LNCAP (cell line): ENCODE results near the gene DENND10.
A peak's percentile ranks its signal among the peaks of the same experiment; 100 is the strongest.

ENCODE experiments used
- CTCF ChIP-seq: fragments of 450-650 bp; IDR thresholded peaks from 2 replicates; pipeline ENCODE4 v1.5.1; 2017; ENCODE audit warnings: mild to moderate bottlenecking

Gene DENND10

DNA sequence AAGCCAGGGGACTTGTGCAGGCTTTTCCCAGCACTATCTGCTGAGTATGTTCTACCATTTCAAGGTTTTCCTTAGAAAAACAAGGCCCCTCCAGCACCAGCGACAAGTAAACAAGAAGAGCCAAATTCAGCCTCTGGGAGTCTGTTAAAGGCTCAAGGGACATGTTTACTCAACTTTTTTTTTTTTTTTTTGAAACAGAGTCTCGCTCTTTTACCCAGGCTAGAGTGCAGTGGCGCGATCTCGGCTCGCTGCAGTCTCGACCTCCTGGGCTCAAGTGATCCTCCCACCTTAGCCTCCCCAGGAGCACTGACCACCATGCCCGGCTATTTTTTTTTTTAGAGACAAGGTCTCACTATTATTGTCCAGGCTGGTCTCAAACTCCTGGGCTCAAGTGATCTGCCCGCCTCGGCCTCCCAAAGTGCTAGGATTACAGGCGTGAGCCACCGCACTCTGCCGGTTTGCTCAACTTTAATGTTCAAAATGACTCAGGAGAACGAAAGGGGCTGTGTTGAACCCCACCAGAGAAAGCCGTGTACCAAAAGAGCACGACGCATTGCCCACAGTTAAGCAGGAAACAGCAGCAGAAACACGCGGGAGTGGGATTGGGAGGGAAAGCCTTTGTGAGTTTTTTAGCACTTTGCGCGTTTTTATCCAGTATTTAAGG, 73.9 kb downstream of the DENND10 start:
- TF ChIP-seq CTCF = no peak

DNA sequence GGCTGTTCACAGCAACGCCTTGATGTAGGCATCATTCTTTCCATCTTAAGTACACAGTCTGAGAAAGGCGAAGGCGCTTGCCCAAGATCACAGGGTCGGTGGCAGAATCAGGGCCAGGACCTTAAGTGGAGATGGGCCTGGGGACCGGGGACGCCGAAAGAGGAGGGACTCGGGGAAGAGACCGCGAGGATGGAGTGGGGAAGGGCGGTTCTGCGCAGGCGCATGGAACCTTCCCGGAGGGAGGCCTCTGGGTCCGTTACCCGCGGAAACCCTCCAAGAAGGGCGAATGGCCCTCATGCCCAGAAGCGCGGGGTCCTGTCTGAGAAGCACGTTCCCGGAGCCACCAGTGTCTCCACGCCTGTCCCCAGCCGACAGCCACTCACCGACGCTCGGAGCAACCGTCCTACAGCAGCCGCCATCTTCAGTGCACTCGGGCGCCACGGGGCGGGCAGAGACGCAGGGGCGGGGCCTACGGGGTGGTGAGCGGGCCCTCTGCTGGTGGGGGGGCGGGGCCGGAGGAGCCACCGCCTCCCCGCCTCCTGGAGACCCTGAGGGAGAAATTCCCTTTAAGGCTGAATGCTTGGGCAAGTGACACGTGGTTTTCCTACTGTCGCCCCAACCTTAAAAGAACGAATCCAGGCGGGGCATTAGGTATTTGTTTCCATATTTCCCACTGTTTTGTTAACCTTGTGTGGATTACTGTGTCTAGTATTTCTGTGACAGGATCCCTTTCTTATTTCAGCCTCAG, 74.6 kb downstream of the DENND10 start, which contains the start of gene PRDX3:
PRDX3 (minus strand) TSS at position 441 of the 748 bp plus-strand sequence; CDS start at position 419, 22 bp downstream.
- TF ChIP-seq CTCF = peak; percentile 12; the same call in 1 of the 2 replicates

- no peak for TF ChIP-seq CTCF
Measured at GRCh38 chr10:119183664-119184412, 79.9 kb downstream of the DENND10 start.
